HepG2 (cell line): ENCODE data around the gene ABCA13.

Experiments
- ARNTL ChIP-seq: sonication (generic); formaldehyde crosslinking; IDR thresholded peaks from 2 replicates; pipeline ENCODE4 v1.4.0; 2020; ENCODE audit warnings: mild to moderate bottlenecking, missing genetic modification reagents
- CEBPB ChIP-seq: IDR thresholded peaks from 2 replicates; pipeline ENCODE4 v1.6.1; 2011; ENCODE audit warnings: low read depth, low read length, improper control_type of control experiment, borderline replicate concordance
- CHD2 ChIP-seq: IDR thresholded peaks from 2 replicates; pipeline ENCODE4 v1.6.1; 2011; ENCODE audit warnings: low read depth, low read length, improper control_type of control experiment
- CTCF ChIP-seq: sonication (generic); formaldehyde crosslinking; IDR thresholded peaks from 2 replicates; pipeline ENCODE4 v1.5.0; 2020; ENCODE audit warnings: mild to moderate bottlenecking, missing genetic modification reagents, moderate library complexity
- PLRG1 ChIP-seq: fragments of 450-650 bp; conservative IDR thresholded peaks from 2 replicates; pipeline ENCODE4 v1.6.1; 2016
- POLR2A ChIP-seq, 2 experiments: IDR thresholded peaks; 2 replicates each; pipeline ENCODE4 v1.6.1; 2011; ENCODE audit warnings: low read depth in 2 of 2, low read length in 2 of 2, mild to moderate bottlenecking in 1 of 2, moderate library complexity in 1 of 2; ENCODE audit not compliant: insufficient read depth in 1 of 2
- RAD21 ChIP-seq: fragments of 450-650 bp; formaldehyde crosslinking; IDR thresholded peaks from 2 replicates; pipeline ENCODE4 v1.5.0; 2020; ENCODE audit warnings: mild to moderate bottlenecking
- ZBTB43 ChIP-seq: sonication (generic); formaldehyde crosslinking; conservative IDR thresholded peaks from 2 replicates; pipeline ENCODE4 v1.4.0; 2020; ENCODE audit warnings: missing genetic modification reagents
- ZMAT5 ChIP-seq: sonication (generic); formaldehyde crosslinking; IDR thresholded peaks from 2 replicates; pipeline ENCODE4 v1.5.0; 2020; ENCODE audit warnings: mild to moderate bottlenecking, low read depth, missing genetic modification reagents, borderline replicate concordance

- TF ChIP-seq CTCF (CRISPR knock-in tag) (no peak), POLR2A (IDR thresholded peaks at IDR 0.05; ENCODE audit: insufficient read depth in 1 of 2, low read depth in 2 of 2, low read length in 2 of 2) (no peak), CEBPB (no peak), ARNTL (CRISPR knock-in tag) (no peak), CHD2 (no peak), ZBTB43 (CRISPR knock-in tag) (no peak), RAD21 (no peak), ZMAT5 (CRISPR knock-in tag) (no peak), PLRG1 (no peak)
Measured at GRCh38 chr7:48511080-48511479, 339.8 kb downstream of the ABCA13 start.
